Stimulated activated memory B cell treated with anti-CD40 and anti-IgM and Interleukin-4, amounts not matched to agents 10 μg/mL and 1 μg/mL and 100 μg/mL, for 72 hours (primary cell): ENCODE measurements around the gene SETD7.

Source experiments
- ATAC-seq: fragments of 150-1000 bp; cut with Tn5 transposase; 2 replicates; pipeline ENCODE4 v1.10.0; 2021
- H3K27ac Mint-ChIP-seq: one replicate; pipeline ENCODE4 v1.8.0; 2022; ENCODE audit warnings: mild to moderate bottlenecking, mixed read lengths
- H3K27me3 Mint-ChIP-seq: one replicate; pipeline ENCODE4 v1.8.0; 2022; ENCODE audit warnings: mixed read lengths
- H3K36me3 Mint-ChIP-seq: one replicate; pipeline ENCODE4 v1.8.0; 2022; ENCODE audit warnings: mixed read lengths
- H3K4me1 Mint-ChIP-seq: one replicate; pipeline ENCODE4 v1.8.0; 2022; ENCODE audit warnings: mixed read lengths
- H3K4me3 Mint-ChIP-seq: one replicate; pipeline ENCODE4 v1.8.0; 2022; ENCODE audit warnings: mild to moderate bottlenecking, moderate library complexity, mixed read lengths
- H3K9me3 Mint-ChIP-seq: one replicate; pipeline ENCODE4 v1.8.0; 2022; ENCODE audit warnings: mixed read lengths

SETD7 gene

GRCh38 chr4:139515531-139515958 lies 40.5 kb downstream of the SETD7 start:
- no peaks in the 10 kb centered on the region for H3K4me1 Mint-ChIP-seq
- no peaks in the 10 kb centered on the region for H3K27me3 Mint-ChIP-seq
- no peak overlapping the region for H3K4me3 Mint-ChIP-seq
- H3K27ac Mint-ChIP-seq: no peak overlapping the region
- no peaks in the 10 kb centered on the region for H3K9me3 Mint-ChIP-seq
- peaks cover 69% of the 10 kb centered on the region for H3K36me3 Mint-ChIP-seq
- ATAC-seq: no peak

- Mint-ChIP-seq H3K4me1 (no peaks in the 10 kb centered on the region), H3K27ac (no peak overlapping the region), H3K27me3 (no peaks in the 10 kb centered on the region), H3K9me3 (no peaks in the 10 kb centered on the region), H3K4me3 (no peak overlapping the region), H3K36me3 (peaks cover 75% of the 10 kb centered on the region)
- no peak for ATAC-seq
These were observed 41.5 kb downstream of the SETD7 start for GRCh38 chr4:139514382-139515059.

DNA sequence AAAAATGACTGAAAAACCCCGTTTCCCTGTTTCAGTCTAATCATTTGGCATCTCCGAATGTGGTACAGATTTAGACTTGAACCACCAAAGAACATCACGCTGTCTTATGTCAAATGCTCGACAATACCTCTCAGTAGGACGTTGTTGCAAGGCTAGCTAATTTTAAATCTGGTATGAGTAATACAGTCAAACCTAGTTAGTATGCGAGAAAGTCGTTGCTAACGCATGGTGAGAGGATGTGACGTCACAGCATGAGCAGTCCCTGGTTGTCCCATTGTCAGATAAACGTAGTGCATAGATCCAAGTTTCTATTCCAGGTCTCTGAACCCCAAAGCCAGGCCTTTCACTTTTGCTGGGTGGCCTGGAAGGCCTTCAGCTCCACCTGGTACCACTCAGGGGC lies 44.7 kb downstream of the SETD7 start:
- H3K9me3 Mint-ChIP-seq: no peaks in the 10 kb centered on the region
- no peaks in the 10 kb centered on the region for H3K4me1 Mint-ChIP-seq
- no peak overlapping the region for H3K4me3 Mint-ChIP-seq
- ATAC-seq: no peak
- H3K36me3 Mint-ChIP-seq: peaks cover 66% of the 10 kb centered on the region
- H3K27me3 Mint-ChIP-seq: no peaks in the 10 kb centered on the region
- no peak overlapping the region for H3K27ac Mint-ChIP-seq

GRCh38 chr4:139509727-139510410 lies 46.1 kb downstream of the SETD7 start:
- H3K27me3 Mint-ChIP-seq: no peaks in the 10 kb centered on the region
- H3K4me1 Mint-ChIP-seq: no peaks in the 10 kb centered on the region
- H3K4me3 Mint-ChIP-seq: no peak overlapping the region
- ATAC-seq: no peak
- no peak overlapping the region for H3K27ac Mint-ChIP-seq
- no peaks in the 10 kb centered on the region for H3K9me3 Mint-ChIP-seq
- peaks cover 59% of the 10 kb centered on the region for H3K36me3 Mint-ChIP-seq

DNA sequence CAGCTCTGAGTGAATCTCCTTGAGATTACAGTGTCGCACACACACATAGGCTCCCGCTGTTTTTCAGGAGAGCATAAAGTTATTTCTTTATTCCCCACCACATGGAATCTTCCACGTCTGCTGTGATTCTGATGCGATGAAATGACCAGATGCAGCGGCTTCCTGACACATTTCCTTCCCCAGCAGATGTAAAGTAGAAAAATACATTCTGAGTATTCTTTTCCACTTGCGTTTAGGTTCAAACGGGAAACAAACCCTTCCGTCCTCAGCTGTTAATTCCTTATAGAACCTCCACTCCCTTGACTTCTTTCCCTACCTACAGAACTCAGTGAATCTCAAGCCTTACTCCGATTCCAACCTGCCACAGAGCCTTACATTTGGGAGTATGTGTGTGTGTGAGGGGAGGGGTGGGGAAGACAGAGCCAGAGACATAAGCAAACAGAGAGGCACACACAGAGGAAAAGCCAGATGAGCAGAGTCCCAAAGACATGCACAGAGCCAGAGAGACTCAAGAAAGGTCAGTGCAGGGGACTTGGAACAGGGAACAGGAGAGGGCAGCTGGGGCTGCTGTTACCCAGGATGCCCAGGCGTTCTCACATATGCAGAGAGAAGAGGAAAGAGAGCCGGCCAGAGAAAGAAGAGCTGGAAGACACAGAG lies 47.3 kb downstream of the SETD7 start:
- Mint-ChIP-seq H3K36me3 (peaks cover 55% of the 10 kb centered on the region), H3K9me3 (peaks cover 2% of the 10 kb centered on the region), H3K27me3 (no peaks in the 10 kb centered on the region), H3K27ac (no peak overlapping the region), H3K4me3 (no peak overlapping the region), H3K4me1 (no peaks in the 10 kb centered on the region)
- ATAC-seq: no peak

- peaks cover 2% of the 10 kb centered on the region for H3K9me3 Mint-ChIP-seq
- no peaks in the 10 kb centered on the region for H3K27me3 Mint-ChIP-seq
- no peak overlapping the region for H3K4me3 Mint-ChIP-seq
- no peak overlapping the region for H3K27ac Mint-ChIP-seq
- peaks cover 48% of the 10 kb centered on the region for H3K36me3 Mint-ChIP-seq
- H3K4me1 Mint-ChIP-seq: no peaks in the 10 kb centered on the region
- ATAC-seq: no peak
These were observed 49.2 kb downstream of the SETD7 start for GRCh38 chr4:139506774-139507173.

GRCh38 chr4:139503622-139504166 lies 52.3 kb downstream of the SETD7 start:
- H3K36me3 Mint-ChIP-seq: peaks cover 26% of the 10 kb centered on the region
- no peaks in the 10 kb centered on the region for H3K27me3 Mint-ChIP-seq
- no peak for ATAC-seq
- no peaks in the 10 kb centered on the region for H3K4me1 Mint-ChIP-seq
- peaks cover 2% of the 10 kb centered on the region for H3K9me3 Mint-ChIP-seq
- no peak overlapping the region for H3K4me3 Mint-ChIP-seq
- no peak overlapping the region for H3K27ac Mint-ChIP-seq

DNA sequence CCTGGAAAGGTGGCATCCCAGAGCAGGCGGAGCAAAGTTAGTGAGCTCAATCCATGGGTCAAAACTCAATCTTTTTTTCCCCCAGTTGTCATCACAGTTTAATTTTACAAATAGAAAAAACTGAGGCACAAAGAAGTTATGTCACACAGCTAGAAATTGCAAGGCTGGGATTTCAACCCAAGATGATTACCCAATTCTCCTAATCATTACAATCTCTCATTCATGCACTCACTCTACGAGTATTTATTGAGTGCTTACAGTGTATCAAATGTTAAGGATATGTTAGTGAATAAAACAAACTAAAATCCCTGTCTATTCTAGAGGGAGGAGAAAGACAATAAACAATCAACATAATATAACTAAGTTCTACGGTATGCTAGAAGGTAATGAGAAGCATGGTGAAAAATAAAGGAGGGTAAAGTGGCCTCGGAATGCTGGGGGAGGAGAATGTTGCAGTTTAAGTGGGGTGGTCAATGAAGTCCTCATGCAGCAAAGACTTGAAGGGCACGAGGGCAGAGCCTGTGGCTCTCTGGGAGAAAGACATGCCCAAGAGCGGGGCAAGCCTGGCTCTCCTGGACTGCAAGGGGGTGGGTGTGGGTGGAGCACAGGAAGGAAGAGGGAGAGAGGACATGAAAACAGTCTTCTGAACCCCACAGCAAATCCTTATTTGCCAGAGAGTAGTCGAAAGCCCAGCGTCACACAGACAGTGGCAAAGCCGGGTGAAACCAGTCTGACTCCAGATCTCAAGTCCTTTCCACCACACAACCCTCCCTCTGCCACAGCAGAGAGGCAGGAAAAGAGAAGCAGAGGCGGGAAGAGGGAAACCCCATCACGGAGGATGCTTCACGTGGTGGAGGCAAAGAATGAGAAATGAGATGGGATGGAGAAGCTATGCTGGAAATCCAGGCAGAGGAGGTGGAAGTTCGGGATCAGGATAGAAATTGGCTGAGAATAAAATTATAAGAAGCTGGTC lies 53.8 kb downstream of the SETD7 start:
- H3K36me3 Mint-ChIP-seq: peaks cover 20% of the 10 kb centered on the region
- H3K4me1 Mint-ChIP-seq: no peaks in the 10 kb centered on the region
- H3K27ac Mint-ChIP-seq: no peak overlapping the region
- no peaks in the 10 kb centered on the region for H3K27me3 Mint-ChIP-seq
- ATAC-seq: no peak
- peaks cover 2% of the 10 kb centered on the region for H3K9me3 Mint-ChIP-seq
- no peak overlapping the region for H3K4me3 Mint-ChIP-seq

GRCh38 chr4:139501527-139501926 lies 54.5 kb downstream of the SETD7 start:
- Mint-ChIP-seq H3K9me3 (peaks cover 2% of the 10 kb centered on the region), H3K4me1 (no peaks in the 10 kb centered on the region), H3K27me3 (no peaks in the 10 kb centered on the region), H3K27ac (no peak overlapping the region), H3K36me3 (peaks cover 16% of the 10 kb centered on the region), H3K4me3 (no peak overlapping the region)
- ATAC-seq: no peak

GRCh38 chr4:139501117-139501516 lies 54.9 kb downstream of the SETD7 start:
- H3K27me3 Mint-ChIP-seq: no peaks in the 10 kb centered on the region
- peaks cover 2% of the 10 kb centered on the region for H3K9me3 Mint-ChIP-seq
- no peak overlapping the region for H3K4me3 Mint-ChIP-seq
- no peaks in the 10 kb centered on the region for H3K4me1 Mint-ChIP-seq
- no peak overlapping the region for H3K27ac Mint-ChIP-seq
- ATAC-seq: no peak
- H3K36me3 Mint-ChIP-seq: peaks cover 13% of the 10 kb centered on the region

- no peak overlapping the region for H3K27ac Mint-ChIP-seq
- H3K9me3 Mint-ChIP-seq: peaks cover 2% of the 10 kb centered on the region
- no peaks in the 10 kb centered on the region for H3K4me1 Mint-ChIP-seq
These were observed 56.8 kb downstream of the SETD7 start for GRCh38 chr4:139499186-139499585.

GRCh38 chr4:139493176-139493575 lies 62.8 kb downstream of the SETD7 start:
- ATAC-seq: no peak
- Mint-ChIP-seq H3K9me3 (no peaks in the 10 kb centered on the region), H3K4me3 (no peak overlapping the region), H3K36me3 (peaks cover 13% of the 10 kb centered on the region), H3K27ac (no peak overlapping the region), H3K4me1 (no peaks in the 10 kb centered on the region), H3K27me3 (no peaks in the 10 kb centered on the region)

More at GRCh38 chr4:139499186-139499585, 56.8 kb downstream of the SETD7 start:
- Mint-ChIP-seq H3K4me3 (no peak overlapping the region), H3K36me3 (peaks cover 11% of the 10 kb centered on the region), H3K27me3 (no peaks in the 10 kb centered on the region)
- ATAC-seq: no peak

- H3K27me3 Mint-ChIP-seq: no peaks in the 10 kb centered on the region
- ATAC-seq: no peak
- no peak overlapping the region for H3K27ac Mint-ChIP-seq
- H3K9me3 Mint-ChIP-seq: no peaks in the 10 kb centered on the region
- no peak overlapping the region for H3K4me3 Mint-ChIP-seq
- no peaks in the 10 kb centered on the region for H3K4me1 Mint-ChIP-seq
- H3K36me3 Mint-ChIP-seq: peaks cover 13% of the 10 kb centered on the region
These were observed 63.6 kb downstream of the SETD7 start for GRCh38 chr4:139492429-139492828.

DNA sequence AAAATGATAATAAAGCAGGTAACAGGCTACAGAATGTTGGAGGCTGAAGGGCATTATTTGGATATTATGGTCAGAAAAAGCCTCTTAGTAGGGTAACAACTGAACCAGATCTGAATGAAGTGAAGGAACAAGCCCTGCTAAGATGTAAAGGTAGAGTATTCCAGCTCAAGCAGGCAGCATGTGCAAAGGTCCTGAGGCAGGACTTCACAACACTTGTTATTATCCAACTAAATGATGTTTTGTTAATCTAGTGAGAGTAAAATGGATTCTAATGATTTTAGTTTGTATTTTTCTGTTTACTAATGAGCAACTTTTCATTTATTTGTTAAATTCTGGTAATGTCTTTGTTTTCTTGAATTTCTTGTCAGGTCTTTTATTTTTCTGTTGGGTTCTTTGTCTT lies 66.4 kb downstream of the SETD7 start:
- H3K4me1 Mint-ChIP-seq: no peaks in the 10 kb centered on the region
- no peak for ATAC-seq
- no peak overlapping the region for H3K27ac Mint-ChIP-seq
- H3K27me3 Mint-ChIP-seq: no peaks in the 10 kb centered on the region
- H3K9me3 Mint-ChIP-seq: no peaks in the 10 kb centered on the region
- peaks cover 8% of the 10 kb centered on the region for H3K36me3 Mint-ChIP-seq
- no peak overlapping the region for H3K4me3 Mint-ChIP-seq

DNA sequence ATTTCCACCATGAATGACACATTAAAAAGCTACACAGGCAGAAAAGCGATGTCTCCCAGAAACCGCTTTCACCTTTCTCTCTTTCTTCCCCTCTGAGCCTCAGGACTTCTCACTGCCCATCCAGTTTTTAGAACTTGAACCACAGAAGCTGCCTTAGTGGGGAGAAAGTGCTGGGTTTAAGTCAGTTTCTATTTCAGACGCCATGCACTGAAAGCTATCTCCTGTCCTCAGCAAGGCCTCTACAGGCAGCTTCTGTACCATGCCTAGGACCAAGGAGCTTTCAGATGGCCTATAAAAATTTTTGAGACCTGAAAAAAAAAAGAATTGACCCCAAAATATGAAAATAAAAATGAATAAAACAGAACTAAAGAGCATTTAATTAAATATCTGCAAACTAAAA lies 67.6 kb downstream of the SETD7 start:
- peaks cover 8% of the 10 kb centered on the region for H3K36me3 Mint-ChIP-seq

More for the DNA sequence above, 67.6 kb downstream of the SETD7 start:
- Mint-ChIP-seq H3K4me1 (no peaks in the 10 kb centered on the region), H3K9me3 (no peaks in the 10 kb centered on the region), H3K27me3 (no peaks in the 10 kb centered on the region), H3K4me3 (no peak overlapping the region), H3K27ac (no peak overlapping the region)
- ATAC-seq: no peak
